SHP77 (cell line): ENCODE data around the gene EXOC2.
A peak's percentile ranks its signal among the peaks of the same experiment; 100 is the strongest.
"Not testable (repeated sequence)": the region's sequence is repeated elsewhere in the genome, so short reads cannot be mapped to it uniquely, and the experiment has no call there.

Experiments
- DNase-seq, 2 experiments: peaks; one replicate each; lab custom pipeline; 2025; lab: John Stamatoyannopoulos, UW

Gene EXOC2

DNA sequence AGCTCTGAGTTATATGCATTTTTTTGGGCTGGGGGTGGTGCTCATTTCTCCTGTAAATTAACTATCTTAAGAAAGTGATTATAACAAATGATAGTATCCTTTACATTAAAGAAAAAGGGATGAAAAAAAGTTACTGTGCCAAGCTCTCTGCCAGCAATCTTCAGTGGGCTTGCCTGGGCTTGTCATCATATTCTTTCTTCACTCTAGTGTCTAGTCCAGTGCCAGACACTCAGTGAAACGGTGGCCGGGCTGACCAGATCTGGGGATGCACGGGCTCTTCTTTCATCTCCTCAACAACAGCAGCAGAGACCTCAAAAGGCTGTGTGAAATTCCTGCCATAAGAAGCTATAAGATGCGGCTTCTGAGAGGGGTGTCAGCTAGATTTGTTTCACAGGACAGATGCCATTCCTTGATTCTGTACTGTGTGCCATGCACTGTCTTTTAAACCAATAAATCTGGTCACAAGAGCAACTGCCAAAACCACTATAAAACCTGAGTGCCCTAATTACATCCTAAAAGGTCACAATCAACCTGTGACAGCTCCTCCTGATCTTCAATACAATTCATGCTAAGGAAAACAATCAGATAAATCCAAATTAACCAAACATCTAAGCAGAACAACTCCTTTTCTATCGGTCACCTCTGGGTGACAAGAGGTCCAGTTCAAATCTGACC is 12.1 kb downstream of the EXOC2 start:
- DNase-seq = peak in 1 of 2 experiments; percentile 35

DNA sequence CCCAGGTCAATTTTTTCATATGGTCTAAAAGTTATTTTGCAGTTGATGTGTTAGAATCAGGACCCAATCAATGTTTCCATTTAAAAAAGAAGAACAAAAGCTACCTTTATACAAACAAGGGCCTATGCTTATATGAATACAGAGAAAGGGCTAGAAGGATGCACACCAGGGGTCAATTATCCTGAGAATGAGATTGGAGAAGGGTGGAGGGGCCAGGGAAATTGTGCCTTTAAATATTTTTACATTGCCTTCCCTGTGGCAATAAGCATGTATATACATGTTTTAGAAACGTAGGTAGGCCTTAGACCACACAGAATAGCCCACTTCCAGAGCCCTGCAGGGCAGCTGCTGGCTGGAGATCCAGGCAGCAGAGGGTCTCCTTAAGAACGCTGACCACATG is 12.7 kb downstream of the EXOC2 start:
- no peak for DNase-seq

DNA sequence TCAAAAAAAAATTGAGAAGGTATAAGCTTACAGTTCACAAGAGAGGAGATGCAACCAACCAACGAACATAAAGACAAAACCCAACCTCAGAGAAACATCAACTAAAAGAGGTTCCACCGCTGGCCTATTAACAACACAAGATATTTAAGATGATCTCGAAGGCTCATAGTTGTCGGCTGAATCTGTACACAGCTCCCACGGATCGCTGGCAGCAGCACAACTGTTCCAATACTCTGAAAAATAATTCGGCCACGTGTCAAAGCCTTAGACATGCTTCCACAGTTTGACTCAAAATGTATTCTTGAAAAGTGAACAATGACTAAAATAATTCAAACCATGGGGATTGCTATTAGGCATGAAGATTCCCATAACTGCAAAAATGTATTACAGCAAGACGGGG is 13.7 kb downstream of the EXOC2 start:
- no peak for DNase-seq

DNA sequence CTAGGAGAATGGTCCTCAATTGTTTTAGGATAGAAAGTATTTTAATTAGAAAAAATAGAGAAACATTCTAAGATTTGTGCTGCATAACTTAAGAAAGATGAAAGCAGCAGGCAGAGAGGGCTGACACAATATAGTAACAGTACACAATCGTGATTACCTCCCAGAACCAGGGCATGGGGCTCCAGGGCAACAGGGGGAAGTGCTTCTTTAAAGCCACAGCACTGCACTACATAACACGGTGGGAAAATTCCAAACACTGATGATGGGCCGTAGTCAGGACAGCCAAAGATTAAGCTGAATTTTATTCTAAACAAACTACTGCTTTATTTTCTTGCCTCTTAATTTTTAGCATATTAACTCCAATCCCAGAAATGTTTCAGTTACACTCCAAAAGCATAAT is 14.4 kb downstream of the EXOC2 start:
- DNase-seq = no peak

DNA sequence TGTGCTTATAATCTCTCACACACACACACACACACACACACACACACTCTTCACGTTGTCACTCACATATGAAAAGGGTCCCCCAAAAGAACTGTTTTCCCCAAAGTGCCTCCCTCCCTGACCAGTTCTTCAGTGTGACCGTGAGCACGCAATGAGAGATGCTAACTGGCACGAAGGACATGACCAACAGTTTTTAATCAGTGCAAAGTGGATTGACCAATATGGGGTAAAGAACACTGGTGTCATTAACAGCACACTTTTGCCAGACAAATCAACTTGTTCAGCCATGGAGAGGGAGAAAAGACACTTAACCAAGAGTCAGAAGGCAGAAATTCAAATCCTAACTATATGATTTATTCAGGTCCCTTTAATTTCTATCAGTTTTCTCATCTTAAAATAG is 15.0 kb downstream of the EXOC2 start:
- no peak for DNase-seq

DNA sequence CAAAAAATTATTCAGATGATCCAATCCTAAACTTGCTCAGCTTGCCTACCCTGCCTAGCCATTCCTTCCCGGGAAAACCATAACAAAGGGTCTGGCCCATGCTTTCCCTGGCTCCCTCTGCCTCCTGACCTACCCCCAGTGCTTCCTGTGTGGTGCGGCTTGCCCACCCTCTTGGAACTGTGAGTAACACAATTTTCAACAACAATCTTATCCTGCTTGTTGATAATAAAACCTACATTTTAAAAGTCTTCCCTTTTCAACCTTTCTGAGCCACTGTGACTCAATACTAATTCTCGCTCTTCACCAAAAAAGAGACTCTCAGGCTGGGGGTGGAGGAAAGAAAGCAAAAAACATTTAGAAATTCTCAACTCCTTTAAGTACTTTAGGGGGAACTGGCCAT is 18.0 kb downstream of the EXOC2 start:
- no peak for DNase-seq

DNA sequence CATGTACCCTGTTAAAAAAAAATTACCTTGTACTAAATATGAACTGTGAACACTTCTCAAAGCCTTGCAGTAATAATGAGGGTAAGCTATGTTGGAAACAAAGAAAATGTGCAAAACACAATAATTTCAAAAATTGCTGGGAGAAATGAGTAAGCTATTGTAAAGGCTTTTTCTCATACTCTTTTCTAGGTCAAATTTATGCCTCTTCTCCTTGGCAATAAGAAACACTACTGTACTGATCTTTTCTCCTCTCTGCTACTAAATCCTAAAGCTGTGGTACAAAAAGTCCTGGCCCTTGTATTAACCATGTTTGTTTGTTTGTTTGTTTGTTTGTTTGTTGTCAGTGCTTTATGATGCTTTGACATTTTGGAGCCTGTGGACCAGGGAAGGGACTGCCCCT is 18.5 kb downstream of the EXOC2 start:
- DNase-seq = no peak

DNA sequence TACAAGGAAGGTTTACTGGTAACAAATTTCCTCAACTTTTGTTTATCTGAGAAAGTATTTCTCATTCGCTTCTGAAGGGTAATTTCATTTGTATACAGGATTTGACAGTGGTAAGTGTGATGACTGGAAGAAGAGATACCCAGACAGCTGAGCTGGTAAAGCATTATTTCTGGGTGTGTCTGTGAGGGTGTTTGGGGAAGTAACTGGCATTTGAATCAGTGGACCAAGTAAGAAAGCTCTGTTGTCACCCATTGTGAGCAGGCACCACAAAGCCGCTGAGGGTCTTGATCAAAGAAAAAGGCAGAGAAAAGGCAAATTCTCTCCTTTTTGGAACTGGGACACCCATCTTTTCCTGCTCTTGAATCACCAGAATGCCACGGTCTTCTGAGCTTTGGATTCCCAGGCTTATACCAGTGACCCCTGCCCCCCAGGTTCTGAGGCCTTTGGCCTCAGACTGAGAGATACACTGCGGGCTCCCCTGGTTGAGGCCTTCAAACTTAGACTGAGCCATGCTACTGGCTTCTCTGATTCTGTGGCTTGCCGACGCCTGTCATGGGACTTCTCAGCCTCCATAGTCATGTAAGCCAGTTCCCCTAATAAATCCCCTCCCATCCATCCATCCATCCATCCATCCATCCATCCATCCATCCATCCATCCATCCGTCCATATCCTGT is 25.5 kb downstream of the EXOC2 start:
- no peak for DNase-seq

DNA sequence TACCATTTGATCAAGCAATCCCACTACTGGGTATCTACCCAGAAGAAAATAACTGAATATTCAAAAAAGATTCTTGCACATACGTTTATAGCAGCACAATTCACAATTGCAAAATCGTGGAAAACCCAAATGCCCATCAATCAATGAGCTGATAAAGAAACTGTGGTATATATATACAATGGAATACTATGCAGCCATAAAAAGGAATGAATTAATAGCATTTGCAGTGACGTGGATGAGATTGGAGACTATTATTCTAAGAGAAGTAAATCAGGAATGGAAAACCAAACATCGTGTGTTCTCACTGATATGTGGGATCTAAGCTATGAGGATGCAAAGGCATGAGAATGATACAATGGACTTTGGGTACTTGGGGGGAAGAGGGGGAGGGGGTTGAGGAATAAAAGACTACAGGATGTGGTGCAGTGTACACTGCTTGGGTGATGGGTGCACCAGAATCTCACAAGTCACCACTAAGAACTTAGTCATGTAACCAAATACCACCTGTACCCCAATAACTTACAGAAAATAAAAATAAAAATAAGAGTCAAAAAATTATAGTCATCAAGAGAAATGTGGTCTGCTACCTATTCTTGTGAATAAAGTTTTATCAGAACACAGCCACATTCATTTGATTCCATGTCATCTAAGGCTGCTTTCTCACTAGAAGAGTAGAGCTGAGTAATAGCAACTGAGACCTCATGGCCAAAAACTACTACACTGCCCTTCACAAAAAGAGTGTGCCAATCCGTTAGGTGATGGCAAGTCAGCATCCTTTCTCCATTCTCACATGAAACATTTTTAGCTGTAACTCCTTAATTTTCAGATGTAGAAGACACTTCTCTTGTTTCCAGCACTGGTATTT is 27.3 kb downstream of the EXOC2 start:
- no peak for DNase-seq

DNA sequence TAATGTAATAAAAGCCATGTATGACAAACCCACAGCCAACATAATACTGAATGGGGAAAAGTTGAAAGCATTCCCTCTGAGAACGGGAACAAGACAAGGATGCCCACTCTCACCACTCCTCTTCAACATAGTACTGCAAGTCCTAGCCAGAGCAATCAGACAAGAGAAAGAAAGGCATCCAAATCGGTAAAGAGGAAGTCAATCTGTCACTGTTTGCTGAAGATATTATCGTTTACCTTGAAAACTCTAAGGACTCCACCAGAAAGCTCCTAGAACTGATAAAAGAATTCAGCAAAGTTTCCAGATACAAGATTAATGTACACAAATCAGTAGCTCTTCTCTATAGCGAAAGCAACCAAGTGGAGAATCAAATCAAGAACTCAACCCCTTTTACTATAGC is 29.2 kb downstream of the EXOC2 start:
- not testable (repeated sequence) for DNase-seq

DNA sequence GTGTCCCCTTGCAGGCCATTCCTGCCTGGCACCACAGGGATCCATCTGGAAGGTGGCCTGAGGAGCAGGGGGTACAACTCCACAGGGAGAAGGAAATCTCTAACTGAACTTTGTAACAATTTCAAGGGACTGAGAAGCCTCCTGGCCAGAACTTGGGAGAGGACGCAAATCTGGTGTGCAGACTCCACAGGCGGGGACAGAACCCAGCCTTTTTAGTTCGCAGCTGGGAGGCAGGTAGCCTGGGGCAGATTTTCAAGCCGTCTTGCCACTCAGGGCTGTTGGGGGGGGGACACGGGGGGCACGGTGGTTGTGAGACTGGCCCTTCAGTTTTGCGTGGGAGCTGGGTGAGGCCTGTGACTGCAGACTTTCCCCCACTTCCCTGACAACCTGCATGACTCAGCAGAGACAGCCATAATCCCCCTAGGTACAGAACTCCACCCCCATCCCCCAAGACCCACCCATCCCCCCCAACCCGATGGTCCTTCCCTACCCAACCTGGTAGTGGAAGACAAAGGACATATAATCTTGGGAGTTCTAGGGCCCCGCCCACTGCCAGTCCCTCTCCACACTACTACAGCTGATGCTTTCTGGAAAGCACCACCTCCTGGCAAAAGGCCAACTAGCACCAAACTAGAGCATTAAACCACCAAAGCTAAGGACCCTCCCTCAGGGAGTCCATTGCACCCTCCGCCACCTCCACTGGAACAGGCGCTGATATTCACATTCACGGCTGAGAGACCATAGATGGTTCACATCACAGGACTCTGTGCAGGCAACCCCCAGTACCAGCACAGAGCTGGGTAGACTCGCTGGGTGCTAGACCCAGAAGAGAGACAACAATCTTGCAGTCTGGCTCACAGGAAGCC is 33.0 kb downstream of the EXOC2 start:
- no peak for DNase-seq

DNA sequence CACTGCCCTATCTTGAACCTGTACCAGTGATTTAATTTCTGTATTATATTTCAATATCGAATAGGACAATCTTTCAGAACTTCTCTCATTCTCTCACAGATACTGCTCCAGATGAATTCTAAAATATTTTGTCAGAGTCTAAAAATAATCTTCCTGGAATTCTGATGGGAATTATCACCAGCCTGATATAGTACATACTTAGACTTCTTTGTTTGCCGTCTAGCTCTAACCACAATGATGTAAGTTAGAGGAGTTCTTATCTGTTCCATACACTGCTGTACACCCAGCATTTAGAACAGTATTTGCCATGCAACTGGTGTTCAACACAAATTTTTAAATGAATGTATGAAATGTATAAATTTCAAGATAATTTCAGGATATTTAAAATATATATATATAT is 34.7 kb downstream of the EXOC2 start:
- DNase-seq = no peak

DNA sequence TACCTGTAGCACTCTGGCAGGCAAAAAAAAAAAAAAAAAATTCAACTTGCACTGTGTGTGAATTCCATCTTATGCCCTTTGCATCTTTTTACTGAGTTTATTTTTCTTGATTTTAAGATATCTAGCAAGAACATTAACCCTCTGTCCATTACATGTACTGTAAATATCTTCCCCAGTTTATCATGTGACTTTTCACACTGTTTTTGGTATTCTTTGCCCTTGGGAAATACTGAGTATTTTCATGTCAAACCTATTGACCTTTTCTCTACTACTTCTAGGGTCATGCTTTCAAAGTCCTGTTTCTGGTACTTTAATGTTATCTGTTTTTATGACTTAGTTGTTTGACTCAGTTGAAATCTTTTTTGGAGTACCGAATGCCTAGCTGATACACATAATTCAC is 35.2 kb downstream of the EXOC2 start:
- DNase-seq = no peak

DNA sequence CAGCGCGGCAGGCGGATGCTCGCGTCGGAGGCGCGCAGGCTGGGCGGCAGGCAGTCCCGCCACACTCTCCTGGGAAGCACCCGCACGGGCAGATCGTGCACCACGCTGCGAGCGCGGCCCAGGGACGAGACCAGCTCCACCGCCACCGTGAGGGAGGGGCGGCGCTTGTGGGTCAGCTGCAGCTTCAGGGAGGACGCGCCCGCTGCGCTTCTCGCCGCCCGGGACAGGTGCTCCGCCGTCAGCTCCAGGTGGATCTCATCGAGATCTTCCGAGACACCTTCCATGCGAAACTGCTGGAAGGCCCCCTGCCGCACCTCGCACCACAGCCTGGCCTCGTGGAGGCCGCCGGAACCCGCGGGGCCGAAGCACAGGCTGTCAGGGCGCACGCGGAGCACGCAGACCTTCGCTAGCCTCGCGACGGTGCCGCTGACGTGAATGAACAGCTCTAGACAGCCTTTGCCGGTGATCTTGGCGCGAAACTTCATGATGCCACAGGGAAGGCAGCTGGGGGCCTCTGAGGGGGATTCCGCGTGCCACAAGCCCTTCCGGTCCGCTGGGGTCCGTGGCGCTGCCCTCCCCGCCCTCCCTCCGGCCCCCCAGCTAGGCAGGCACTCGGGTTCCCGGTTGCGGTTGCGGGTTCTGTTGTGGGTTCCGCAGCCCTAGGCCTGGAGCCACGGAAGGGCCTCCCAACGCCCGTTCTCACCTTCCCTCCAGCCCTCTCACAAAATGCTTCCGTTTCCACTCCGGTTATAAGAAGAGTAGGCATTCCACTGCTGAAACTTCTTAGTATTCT is 36.3 kb downstream of the EXOC2 start, which contains the start of gene HUS1B:
Gene HUS1B, minus strand, starts transcription at position 641 of the 793 bp plus-strand sequence. Its CDS starts 156 bp downstream, at position 485.
- DNase-seq = no peak

DNA sequence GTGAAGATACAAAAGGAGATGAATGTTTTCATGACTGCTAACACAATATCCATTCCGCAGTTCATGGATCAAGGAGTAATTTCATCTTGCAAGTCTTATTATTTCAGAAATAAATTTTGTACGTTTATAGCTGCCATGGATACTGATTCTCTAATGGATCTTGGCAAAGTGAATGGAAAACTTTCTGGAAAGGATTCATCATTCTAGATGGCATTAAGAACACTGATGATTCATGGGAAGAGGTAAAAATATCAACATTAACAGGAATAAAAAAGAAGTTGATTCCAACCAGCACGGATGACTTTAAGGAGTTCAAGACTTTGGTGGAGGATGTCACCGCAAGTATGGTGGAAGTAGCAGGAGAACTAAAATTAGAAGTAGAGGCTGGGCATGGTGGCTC is 38.8 kb downstream of the EXOC2 start:
- DNase-seq = no peak

DNA sequence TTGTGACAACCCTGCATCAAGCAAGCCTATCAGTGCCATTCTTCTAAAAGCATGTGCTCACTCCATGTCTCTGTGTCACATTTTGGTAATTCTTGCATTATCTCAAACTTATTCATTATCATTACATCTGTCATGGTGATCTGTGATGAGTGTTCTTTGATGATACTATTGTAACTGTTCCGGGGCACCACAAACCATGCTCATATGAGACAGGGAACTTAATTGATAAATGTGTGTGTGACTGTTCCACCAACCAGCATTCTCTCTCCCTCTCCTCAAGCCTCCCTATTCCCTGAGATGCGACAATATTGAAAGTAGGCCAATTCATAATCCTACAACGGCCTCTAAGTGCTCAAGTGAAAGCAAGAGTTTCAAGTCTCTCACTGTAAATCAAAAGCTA is 40.1 kb downstream of the EXOC2 start:
- DNase-seq = no peak

DNA sequence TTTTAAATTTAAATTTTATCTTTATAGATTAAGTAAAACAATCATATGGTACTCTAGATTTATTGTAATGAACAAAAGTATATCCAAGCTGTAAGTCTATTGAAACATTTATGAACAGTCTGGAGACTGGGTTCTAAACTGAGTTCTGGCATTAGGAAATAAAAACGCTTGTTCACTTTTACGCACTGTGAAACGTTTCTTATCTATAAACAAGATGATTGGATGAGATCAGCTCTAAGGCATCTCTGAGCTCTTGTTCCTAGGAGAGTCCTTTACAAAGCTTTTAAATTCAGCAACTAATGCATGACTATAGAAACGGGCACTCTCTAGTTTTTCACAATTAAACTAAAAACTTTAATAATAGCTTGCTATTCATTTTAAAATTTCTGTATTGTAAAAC is 42.8 kb downstream of the EXOC2 start:
- DNase-seq = no peak

DNA sequence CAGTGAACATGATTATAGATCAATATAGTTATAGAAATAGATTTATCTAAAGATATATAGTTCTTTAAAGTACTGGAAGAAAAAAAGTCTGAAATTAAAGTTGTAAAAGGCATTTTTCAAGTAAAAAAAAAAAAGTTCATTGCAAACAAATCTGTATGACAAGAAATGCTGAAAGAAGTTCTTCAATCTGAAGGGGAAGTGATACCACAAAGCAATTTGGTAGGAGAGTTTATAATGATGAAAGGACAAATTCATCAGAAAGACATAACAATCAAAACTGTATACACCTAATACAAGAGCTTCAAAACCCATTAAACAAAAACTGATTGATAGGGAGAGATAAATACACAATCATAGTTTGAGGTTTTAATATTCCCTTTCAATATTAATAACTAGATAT is 50.1 kb downstream of the EXOC2 start:
- DNase-seq = no peak

DNA sequence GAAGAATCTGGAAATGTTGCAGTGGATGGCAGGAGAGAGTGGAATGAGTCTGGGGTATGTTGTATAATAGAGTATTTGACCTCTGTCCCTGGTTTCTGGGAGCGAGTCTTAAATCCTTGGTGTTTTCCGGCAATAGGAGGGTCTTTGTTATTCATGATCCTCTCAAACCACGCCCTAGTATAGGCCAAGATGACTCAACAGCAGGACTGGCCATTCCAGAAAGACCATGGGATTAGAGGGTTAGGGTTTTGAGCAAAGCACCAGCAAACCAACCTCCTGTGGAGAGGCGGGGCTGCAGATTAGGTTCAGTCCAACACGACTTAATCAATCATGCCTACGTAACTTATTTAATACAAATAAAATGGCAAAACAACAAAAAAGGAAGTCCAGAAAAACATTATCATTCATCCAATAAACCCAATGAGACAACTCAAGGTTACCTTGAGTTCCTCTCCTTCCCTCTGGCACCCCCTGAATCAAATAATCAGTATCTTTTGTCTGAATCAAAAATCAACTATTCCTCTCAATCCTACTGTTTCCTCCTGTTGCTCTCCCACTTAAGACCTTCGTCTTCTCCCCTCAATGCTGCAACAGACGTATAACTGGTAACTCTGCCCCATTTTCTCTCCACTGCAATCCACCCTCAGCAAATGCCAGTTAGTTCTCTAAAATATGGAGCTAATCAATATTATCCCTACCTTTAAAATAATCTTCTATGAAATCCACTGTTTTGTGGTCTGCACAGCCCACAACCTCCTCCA is 51.5 kb downstream of the EXOC2 start:
- DNase-seq = no peak

DNA sequence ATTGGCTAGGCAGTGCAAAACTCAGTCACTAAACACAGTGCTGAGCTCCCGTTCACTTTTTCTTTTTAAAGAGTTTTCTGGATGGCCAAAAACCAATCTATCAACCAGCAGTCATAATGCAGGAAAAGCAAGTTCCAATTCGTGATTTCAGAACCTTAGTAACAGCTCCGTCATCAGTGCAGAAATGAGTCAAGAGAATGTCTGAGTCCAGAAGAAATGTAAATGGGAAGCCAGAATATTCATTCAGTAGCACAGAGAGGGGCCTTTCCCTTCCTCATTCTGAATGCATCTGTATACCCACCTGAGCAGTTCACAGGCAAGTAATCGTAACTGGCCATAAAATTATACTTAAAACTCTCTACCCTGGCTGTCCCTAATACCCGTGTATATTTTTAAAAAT is 56.5 kb downstream of the EXOC2 start:
- no peak for DNase-seq
